ENCODE data around the gene GPATCH4.
A peak's percentile ranks its signal among the peaks of the same experiment; 100 is the strongest.
"Not testable (repeated sequence)": the region's sequence is repeated elsewhere in the genome, so short reads cannot be mapped to it uniquely, and the experiment has no call there.

The GPATCH4 gene

DNA sequence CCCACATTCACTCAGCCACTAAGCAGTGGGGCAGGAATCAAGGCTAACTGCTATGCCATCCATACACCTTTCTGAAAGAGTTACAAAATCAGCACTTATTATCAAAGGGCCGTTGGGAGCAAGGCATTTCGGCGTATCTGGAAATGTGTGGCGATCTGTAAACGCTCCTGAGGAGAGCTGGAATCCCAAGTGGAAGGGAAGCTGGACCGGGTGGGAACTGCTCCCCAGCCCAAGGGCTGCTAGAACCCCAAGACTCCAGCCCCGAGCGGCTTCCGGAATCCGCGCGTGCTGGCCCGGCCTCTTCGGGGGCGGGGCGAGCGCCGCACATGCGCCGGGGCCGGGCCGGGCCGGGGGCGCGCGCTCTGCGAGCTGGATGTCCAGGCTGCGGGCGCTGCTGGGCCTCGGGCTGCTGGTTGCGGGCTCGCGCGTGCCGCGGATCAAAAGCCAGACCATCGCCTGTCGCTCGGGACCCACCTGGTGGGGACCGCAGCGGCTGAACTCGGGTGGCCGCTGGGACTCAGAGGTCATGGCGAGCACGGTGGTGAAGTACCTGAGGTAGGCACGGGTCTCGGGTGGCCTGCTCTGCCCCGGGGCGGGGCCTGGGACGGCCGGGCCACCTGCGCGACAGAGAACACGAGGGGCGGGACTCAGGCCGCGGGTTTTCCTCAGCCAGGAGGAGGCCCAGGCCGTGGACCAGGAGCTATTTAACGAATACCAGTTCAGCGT lies 9.7 kb downstream of the GPATCH4 start, which contains the start of gene NAXE:
NAXE (plus strand) TSS at position 345 of the 726 bp plus-strand sequence; CDS start at position 374, 29 bp downstream.
- Histone ChIP-seq H3K9me3 (ENCODE audit: insufficient read depth, low read length) (no peaks in the 10 kb centered on the region), H3K4me1 (ENCODE audit: insufficient read depth, insufficient read length) (peaks cover 9% of the 10 kb centered on the region), H3K9ac (ENCODE audit: insufficient read length, low read depth) (peak within 1 kb of the TSS; percentile 97), H3K36me3 (ENCODE audit: insufficient read depth, insufficient read length, low read length) (peaks cover 43% of the 10 kb centered on the region), H3K4me3 (ENCODE audit: insufficient read length, low read depth) (peak within 1 kb of the TSS; percentile 93), H3K27me3 (ENCODE audit: insufficient read depth, insufficient read length) (no peaks in the 10 kb centered on the region)
- DNase-seq (ENCODE audit: low read depth, low spot score) = peak; percentile 69
- no peak for TF ChIP-seq YY1 (IDR thresholded peaks at IDR 0.05; ENCODE audit: insufficient read depth, insufficient read length)
- TF ChIP-seq ZNF274 (IDR thresholded peaks at IDR 0.05; ENCODE audit: low read depth, low read length) = no peak
- TF ChIP-seq SUZ12 (IDR thresholded peaks at IDR 0.05; ENCODE audit: extremely low read depth, insufficient read depth, insufficient read length) = no peak

GRCh38 chr1:156591181-156591431 lies 10.2 kb downstream of the GPATCH4 start:
- Histone ChIP-seq H3K36me3 (ENCODE audit: insufficient read depth, insufficient read length, low read length) (peaks cover 38% of the 10 kb centered on the region), H3K27me3 (ENCODE audit: insufficient read depth, insufficient read length) (no peaks in the 10 kb centered on the region), H3K9me3 (ENCODE audit: insufficient read depth, low read length) (no peaks in the 10 kb centered on the region), H3K4me1 (ENCODE audit: insufficient read depth, insufficient read length) (peaks cover 9% of the 10 kb centered on the region), H3K4me3 (ENCODE audit: insufficient read length, low read depth) (peak overlapping the region; percentile 93), H3K9ac (ENCODE audit: insufficient read length, low read depth) (peak overlapping the region; percentile 97)
- DNase-seq (ENCODE audit: low read depth, low spot score) = no peak
- no peak for TF ChIP-seq ZNF274 (IDR thresholded peaks at IDR 0.05; ENCODE audit: low read depth, low read length)
- TF ChIP-seq SUZ12 (IDR thresholded peaks at IDR 0.05; ENCODE audit: extremely low read depth, insufficient read depth, insufficient read length) = no peak
- no peak for TF ChIP-seq YY1 (IDR thresholded peaks at IDR 0.05; ENCODE audit: insufficient read depth, insufficient read length)

- no peak for DNase-seq (ENCODE audit: low read depth, low spot score)
- H3K9me3 ChIP-seq (ENCODE audit: insufficient read depth, low read length) = no peaks in the 10 kb centered on the region
- H3K36me3 ChIP-seq (ENCODE audit: insufficient read depth, insufficient read length, low read length) = peaks cover 32% of the 10 kb centered on the region
- H3K4me1 ChIP-seq (ENCODE audit: insufficient read depth, insufficient read length) = peaks cover 9% of the 10 kb centered on the region
- peak overlapping the region; percentile 97 for H3K9ac ChIP-seq (ENCODE audit: insufficient read length, low read depth)
- TF ChIP-seq ZNF274 (IDR thresholded peaks at IDR 0.05; ENCODE audit: low read depth, low read length) = no peak
- TF ChIP-seq SUZ12 (IDR thresholded peaks at IDR 0.05; ENCODE audit: extremely low read depth, insufficient read depth, insufficient read length) = no peak
- no peak for TF ChIP-seq YY1 (IDR thresholded peaks at IDR 0.05; ENCODE audit: insufficient read depth, insufficient read length)
- H3K27me3 ChIP-seq (ENCODE audit: insufficient read depth, insufficient read length) = no peaks in the 10 kb centered on the region
- H3K4me3 ChIP-seq (ENCODE audit: insufficient read length, low read depth) = peak overlapping the region; percentile 93
These were observed 10.7 kb downstream of the GPATCH4 start for GRCh38 chr1:156590326-156591180.

GRCh38 chr1:156589546-156589945 lies 11.7 kb downstream of the GPATCH4 start:
- Histone ChIP-seq H3K9ac (ENCODE audit: insufficient read length, low read depth) (no peak overlapping the region), H3K9me3 (ENCODE audit: insufficient read depth, low read length) (no peaks in the 10 kb centered on the region), H3K4me3 (ENCODE audit: insufficient read length, low read depth) (no peak overlapping the region), H3K27me3 (ENCODE audit: insufficient read depth, insufficient read length) (no peaks in the 10 kb centered on the region), H3K4me1 (ENCODE audit: insufficient read depth, insufficient read length) (peaks cover 6% of the 10 kb centered on the region), H3K36me3 (ENCODE audit: insufficient read depth, insufficient read length, low read length) (peaks cover 22% of the 10 kb centered on the region)
- TF ChIP-seq SUZ12 (IDR thresholded peaks at IDR 0.05; ENCODE audit: extremely low read depth, insufficient read depth, insufficient read length) (no peak), YY1 (IDR thresholded peaks at IDR 0.05; ENCODE audit: insufficient read depth, insufficient read length) (no peak), ZNF274 (IDR thresholded peaks at IDR 0.05; ENCODE audit: low read depth, low read length) (no peak)
- DNase-seq (ENCODE audit: low read depth, low spot score) = no peak

DNA sequence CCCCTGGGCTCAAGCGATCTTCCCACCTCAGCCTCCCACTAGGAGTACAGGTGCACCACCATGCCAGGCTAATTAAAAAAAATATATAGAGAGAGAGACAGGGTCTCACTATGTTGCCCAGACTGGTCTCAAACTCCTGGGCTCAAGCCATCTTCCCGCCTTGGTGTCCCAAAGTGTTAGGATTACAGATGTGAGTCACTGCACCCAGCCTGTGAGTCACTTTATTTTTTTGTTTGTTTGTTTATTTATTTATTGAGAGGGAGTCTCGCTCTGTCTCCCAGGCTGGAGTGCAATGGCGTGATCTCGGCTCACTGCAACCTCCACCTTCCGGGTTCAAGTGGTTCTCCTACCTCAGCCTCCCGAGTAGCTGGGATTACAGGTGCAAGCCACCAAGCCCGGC lies 13.4 kb downstream of the GPATCH4 start:
- H3K9me3 ChIP-seq (ENCODE audit: insufficient read depth, low read length); H3K4me3 ChIP-seq (ENCODE audit: insufficient read length, low read depth); H3K4me1 ChIP-seq (ENCODE audit: insufficient read depth, insufficient read length); DNase-seq (ENCODE audit: low read depth, low spot score); H3K9ac ChIP-seq (ENCODE audit: insufficient read length, low read depth); H3K27me3 ChIP-seq (ENCODE audit: insufficient read depth, insufficient read length); H3K36me3 ChIP-seq (ENCODE audit: insufficient read depth, insufficient read length, low read length): not testable (repeated sequence)

DNA sequence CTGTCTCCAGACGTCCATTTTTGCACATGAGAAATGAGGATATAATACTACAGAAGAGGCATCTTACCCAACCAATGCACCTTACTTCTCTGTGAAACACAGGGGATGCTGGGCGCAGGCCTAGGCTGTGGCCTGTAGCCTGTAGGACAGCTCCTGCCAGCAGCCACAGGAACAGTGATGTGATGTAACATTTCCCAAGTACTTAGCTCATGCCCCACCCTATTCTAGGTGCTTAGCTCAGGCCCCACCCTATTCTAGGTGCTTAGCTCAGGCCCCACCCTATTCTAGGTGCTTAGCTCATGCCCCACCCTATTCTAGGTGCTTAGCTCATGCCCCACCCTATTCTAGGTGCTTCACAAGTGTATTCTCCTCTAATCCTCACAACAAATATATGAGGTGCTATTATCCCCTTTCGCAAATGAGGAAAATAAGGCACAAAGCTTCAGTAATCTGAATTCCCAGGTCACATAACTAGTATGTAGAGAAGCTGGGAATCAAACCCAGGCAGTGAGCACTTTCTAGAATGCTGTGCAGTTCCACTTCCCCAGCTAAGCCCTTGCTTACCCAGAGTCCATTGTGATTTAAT lies 14.3 kb downstream of the GPATCH4 start:
- no peak for TF ChIP-seq SUZ12 (IDR thresholded peaks at IDR 0.05; ENCODE audit: extremely low read depth, insufficient read depth, insufficient read length)
- TF ChIP-seq ZNF274 (IDR thresholded peaks at IDR 0.05; ENCODE audit: low read depth, low read length) = no peak
- no peak for TF ChIP-seq YY1 (IDR thresholded peaks at IDR 0.05; ENCODE audit: insufficient read depth, insufficient read length)
- Histone ChIP-seq H3K4me1 (ENCODE audit: insufficient read depth, insufficient read length) (peaks cover 2% of the 10 kb centered on the region), H3K36me3 (ENCODE audit: insufficient read depth, insufficient read length, low read length) (no peaks in the 10 kb centered on the region), H3K27me3 (ENCODE audit: insufficient read depth, insufficient read length) (no peaks in the 10 kb centered on the region), H3K9me3 (ENCODE audit: insufficient read depth, low read length) (no peaks in the 10 kb centered on the region), H3K4me3 (ENCODE audit: insufficient read length, low read depth) (no peak overlapping the region), H3K9ac (ENCODE audit: insufficient read length, low read depth) (no peak overlapping the region)
- no peak for DNase-seq (ENCODE audit: low read depth, low spot score)

GRCh38 chr1:156586323-156586722 lies 15.0 kb downstream of the GPATCH4 start:
- peaks cover 2% of the 10 kb centered on the region for H3K4me1 ChIP-seq (ENCODE audit: insufficient read depth, insufficient read length)
- H3K9ac ChIP-seq (ENCODE audit: insufficient read length, low read depth) = no peak overlapping the region
- H3K36me3 ChIP-seq (ENCODE audit: insufficient read depth, insufficient read length, low read length) = no peaks in the 10 kb centered on the region
- no peak for DNase-seq (ENCODE audit: low read depth, low spot score)
- H3K9me3 ChIP-seq (ENCODE audit: insufficient read depth, low read length) = no peaks in the 10 kb centered on the region
- H3K4me3 ChIP-seq (ENCODE audit: insufficient read length, low read depth) = no peak overlapping the region
- TF ChIP-seq SUZ12 (IDR thresholded peaks at IDR 0.05; ENCODE audit: extremely low read depth, insufficient read depth, insufficient read length) (no peak), ZNF274 (IDR thresholded peaks at IDR 0.05; ENCODE audit: low read depth, low read length) (no peak), YY1 (IDR thresholded peaks at IDR 0.05; ENCODE audit: insufficient read depth, insufficient read length) (no peak)
- H3K27me3 ChIP-seq (ENCODE audit: insufficient read depth, insufficient read length) = no peaks in the 10 kb centered on the region
